B cell (primary cell): ENCODE measurements around the gene CCDC191. TPM values are rescaled to one million over a fixed set of nuclear protein-coding genes. Genes with fewer than 3 reads are reported as not detected.

ENCODE experiments used
- ATAC-seq: fragments of 200-7000 bp; cut with Tn5 transposase; one replicate; pipeline ENCODE4 v1.10.0; 2021; ENCODE audit warnings: low read depth, mild to moderate bottlenecking, moderate number of reproducible peaks, moderate library complexity
- CTCF ChIA-PET: fragments of 350-600 bp; sonication (Branson Sonifier 250); formaldehyde crosslinking; loops from one replicate; lab custom pipeline; 2021; ENCODE audit warnings: antibody characterized with exemption, inconsistent platforms; lab: Charles Lee
- POLR2A ChIA-PET: fragments of 350-600 bp; sonication (Branson Sonifier 250); formaldehyde crosslinking; loops from one replicate; lab custom pipeline; 2021; ENCODE audit warnings: antibody characterized with exemption; lab: Charles Lee
- DNase-seq: peaks from one replicate; pipeline ENCODE4 v3.0.0; 2013
- H2AFZ ChIP-seq: 2 replicates; pipeline ENCODE4 v1.6.1; 2012; ENCODE audit warnings: mild to moderate bottlenecking, low read depth, low read length; ENCODE audit not compliant: insufficient read depth, poor library complexity, severe bottlenecking
- H3K27ac ChIP-seq, 2 donors: 1 replicate in 1 of 2; 2 replicates in 1 of 2; pipeline ENCODE4 v1.5.1; 2012 to 2013; ENCODE audit warnings: low read length in 2 of 2, mild to moderate bottlenecking in 2 of 2, moderate library complexity in 1 of 2
- H3K27me3 ChIP-seq, 4 experiments: fragments of 200-600 bp in 1 of 4; sonication (generic) in 1 of 4; replicated peaks in 1 of 4; 1 replicate in 2 of 4; 2 replicates in 2 of 4; pipeline versions ENCODE4 v1.6.1 to v1.7.0; 2013 to 2016; ENCODE audit warnings: low read length in 3 of 4, mild to moderate bottlenecking in 2 of 4, mixed read lengths in 1 of 4, moderate library complexity in 1 of 4; ENCODE audit not compliant: insufficient read depth in 4 of 4, control insufficient read depth in 3 of 4; ENCODE audit errors: control extremely low read depth in 1 of 4
- H3K36me3 ChIP-seq, 2 experiments: replicated peaks in 1 of 2; 1 replicate in 1 of 2; 2 replicates in 1 of 2; pipeline versions ENCODE4 v1.6.1 to v1.7.1; 2013; ENCODE audit warnings: low read length in 1 of 2; ENCODE audit not compliant: insufficient read depth in 2 of 2, control insufficient read depth in 1 of 2; ENCODE audit errors: control extremely low read depth in 1 of 2, extremely low read depth in 1 of 2
- H3K4me1 ChIP-seq, 2 donors: fragments of 200-600 bp in 1 of 2; sonication (generic) in 1 of 2; 1 replicate in 1 of 2; 2 replicates in 1 of 2; pipeline versions ENCODE4 v1.5.1 to v1.6.1; 2013 to 2017; ENCODE audit warnings: low read length in 2 of 2; ENCODE audit not compliant: control insufficient read depth in 2 of 2, insufficient read depth in 2 of 2
- H3K4me2 ChIP-seq: replicated peaks from 2 replicates; pipeline ENCODE3; 2012; ENCODE audit warnings: mild to moderate bottlenecking, low read depth, low read length; ENCODE audit not compliant: poor library complexity, severe bottlenecking
- H3K4me3 ChIP-seq, 5 experiments: fragments of 200-600 bp in 1 of 5; sonication (generic) in 1 of 5; 1 replicate in 3 of 5; 2 replicates in 2 of 5; pipeline versions ENCODE4 v1.5.1 to v1.7.0; 2011 to 2016; ENCODE audit warnings: low read length in 4 of 5, mild to moderate bottlenecking in 4 of 5, low read depth in 2 of 5, control low read depth in 1 of 5, moderate library complexity in 1 of 5; ENCODE audit not compliant: insufficient read depth in 1 of 5; ENCODE audit errors: control extremely low read depth in 1 of 5, extremely low read depth in 1 of 5
- H3K79me2 ChIP-seq: fragments of 200-600 bp; sonication (generic); one replicate; pipeline ENCODE4 v1.6.0; 2016; ENCODE audit warnings: low read length; ENCODE audit not compliant: control insufficient read depth, insufficient read depth
- H3K9ac ChIP-seq: fragments of 200-600 bp; sonication (generic); 2 replicates; pipeline ENCODE4 v1.6.1; 2017; ENCODE audit warnings: mild to moderate bottlenecking, low read length, moderate library complexity
- H3K9me3 ChIP-seq, 3 donors: one replicate each; pipeline versions ENCODE4 v1.6.1 to v1.7.1; 2013; ENCODE audit warnings: low read length in 2 of 3; ENCODE audit not compliant: control insufficient read depth in 2 of 3, insufficient read depth in 1 of 3; ENCODE audit errors: control extremely low read depth in 1 of 3
- H4K20me1 ChIP-seq: 2 replicates; pipeline ENCODE4 v1.6.0; 2012; ENCODE audit warnings: mild to moderate bottlenecking, low read length; ENCODE audit not compliant: insufficient read depth, control insufficient read depth, poor library complexity, severe bottlenecking
- H3K27ac Mint-ChIP-seq: one replicate; pipeline ENCODE4 v1.8.0; 2021; ENCODE audit warnings: mixed read lengths
- H3K27me3 Mint-ChIP-seq: one replicate; pipeline ENCODE4 v1.8.0; 2021; ENCODE audit warnings: mixed read lengths
- H3K4me1 Mint-ChIP-seq: one replicate; pipeline ENCODE4 v1.8.0; 2021; ENCODE audit warnings: mixed read lengths
- H3K4me3 Mint-ChIP-seq: one replicate; pipeline ENCODE4 v1.8.0; 2021; ENCODE audit warnings: mixed read lengths
- H3K9me3 Mint-ChIP-seq: one replicate; pipeline ENCODE4 v1.8.0; 2022; ENCODE audit warnings: mixed read lengths; ENCODE audit not compliant: insufficient read depth
- CTCF ChIP-seq: fragments of 200-600 bp; IDR thresholded peaks from one replicate; pipeline ENCODE4 v1.8.0; 2022; ENCODE audit warnings: antibody characterized with exemption, mild to moderate bottlenecking
- EZH2 ChIP-seq: IDR thresholded peaks from 2 replicates; pipeline ENCODE4 v1.6.1; 2012; ENCODE audit warnings: borderline replicate concordance, low read depth, mild to moderate bottlenecking, moderate library complexity, low read length; ENCODE audit not compliant: insufficient read depth, poor library complexity, severe bottlenecking
- WGBS: methylation state at CpG from one replicate; pipeline ENCODE4 v1.1.5; 2013; ENCODE audit warnings: missing lambda C conversion rate; ENCODE audit not compliant: insufficient coverage; 5-methylcytosine and 5-hydroxymethylcytosine counted together
- intact Hi-C: fragments of 100-400 bp; cut with micrococcal nuclease; formaldehyde crosslinking; loops from one replicate; pipeline ENCODE4 v1.10.0; 2022
- polyA plus RNA-seq: library from polyadenylated mRNA; depleted of rRNA; stranded (reverse); fragments of >200 nt; gene quantifications from 2 replicates; pipeline ENCODE4 v1.2.3, GENCODE V29; 2012
- total RNA-seq, 2 donors: library from RNA; stranded (reverse); fragments of 120-200 nt in 1 of 2; gene quantifications; 1 replicate in 1 of 2; 2 replicates in 1 of 2; pipeline versions ENCODE4 v1.2.3 to v1.2.4, GENCODE V29; 2013 to 2022

CCDC191 gene
- total and polyA plus RNA-seq, 2 donors (not counting 1 experiment from before 2014, with no cell fraction given), result 26.7 to 47.9 TPM

GRCh38 chr3:114083112-114083511, 26.8 kb upstream of the CCDC191 start:
- POLR2A ChIA-PET, result no interaction called here
- H3K27ac ChIP-seq, result no peak overlapping the region
- ATAC-seq, result no peak
- H2AFZ ChIP-seq, result no peak overlapping the region
- H3K79me2 ChIP-seq, result no peaks in the 10 kb centered on the region
- Mint-ChIP-seq H3K9me3 (no peaks in the 10 kb centered on the region), H3K4me1 (no peaks in the 10 kb centered on the region), H3K4me3 (no peak overlapping the region), H3K27ac (no peak overlapping the region), H3K27me3 (no peaks in the 10 kb centered on the region)
- TF ChIP-seq EZH2, result no peak
- TF ChIP-seq CTCF, result no peak
- H3K9ac ChIP-seq, result no peak overlapping the region
- DNase-seq, result no peak
- H3K36me3 ChIP-seq, result peaks cover 14 to 87% of the 10 kb centered on the region in 2 experiments
- no peaks in the 10 kb centered on the region for H3K9me3 ChIP-seq
- no peaks in the 10 kb centered on the region for H3K4me1 ChIP-seq
- CTCF ChIA-PET, result no interaction called here
- H3K27me3 ChIP-seq, result no peaks in the 10 kb centered on the region
- no peaks in the 10 kb centered on the region for H4K20me1 ChIP-seq
- H3K4me3 ChIP-seq, result no peak overlapping the region
- WGBS, result 100% methylated on average over 1 of the region's 2 CpGs
- H3K4me2 ChIP-seq, result no peak overlapping the region
- intact Hi-C loops, result no loop called here

DNA sequence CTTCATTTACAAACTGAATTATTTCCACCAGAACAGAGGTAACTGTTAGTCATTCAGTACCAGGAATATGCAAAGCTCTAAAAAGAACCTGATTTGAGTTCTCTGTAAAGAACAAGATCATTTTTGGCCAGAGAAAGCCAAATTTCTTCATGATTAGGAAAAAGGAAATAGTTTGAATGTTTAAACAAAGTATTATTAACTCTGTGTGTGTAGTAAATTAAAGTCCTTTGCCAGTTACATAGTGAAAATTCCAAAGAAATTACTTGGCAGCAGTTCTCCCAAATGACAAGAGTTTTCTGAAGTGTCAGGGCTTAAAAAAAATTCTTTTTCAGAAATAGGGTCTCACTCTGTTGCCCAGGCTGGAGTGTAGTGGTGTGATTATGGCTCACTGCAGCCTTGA, 24.7 kb upstream of the CCDC191 start:
- Histone ChIP-seq H3K4me2 (no peak overlapping the region), H3K79me2 (no peaks in the 10 kb centered on the region), H2AFZ (no peak overlapping the region), H3K27me3 (no peaks in the 10 kb centered on the region), H3K9me3 (no peaks in the 10 kb centered on the region), H3K27ac (no peak overlapping the region), H3K4me3 (no peak overlapping the region), H3K9ac (no peak overlapping the region), H4K20me1 (no peaks in the 10 kb centered on the region), H3K36me3 (peaks cover 13 to 88% of the 10 kb centered on the region in 2 experiments), H3K4me1 (no peaks in the 10 kb centered on the region)
- ATAC-seq (no peak), DNase-seq (no peak)
- no peak overlapping the region for H3K27ac Mint-ChIP-seq
- no peak overlapping the region for H3K4me3 Mint-ChIP-seq
- POLR2A ChIA-PET, result interaction anchor here (0.7 kb wide), 1 partner anchor 72 kb away, joined by 3 read pairs; no protein-coding TSS in a partner anchor
- H3K4me1 Mint-ChIP-seq, result no peaks in the 10 kb centered on the region
- CTCF ChIA-PET, result no interaction called here
- H3K27me3 Mint-ChIP-seq, result no peaks in the 10 kb centered on the region
- TF ChIP-seq CTCF (no peak), EZH2 (no peak)
- H3K9me3 Mint-ChIP-seq, result no peaks in the 10 kb centered on the region
- intact Hi-C loops, result no loop called here
